EH (cell line): ENCODE measurements around the gene ORM2.

Source experiments
- DNase-seq: peaks from one replicate; pipeline ENCODE4 v3.0.0-alpha.2; 2015; ENCODE audit warnings: low read depth

The ORM2 gene

DNA sequence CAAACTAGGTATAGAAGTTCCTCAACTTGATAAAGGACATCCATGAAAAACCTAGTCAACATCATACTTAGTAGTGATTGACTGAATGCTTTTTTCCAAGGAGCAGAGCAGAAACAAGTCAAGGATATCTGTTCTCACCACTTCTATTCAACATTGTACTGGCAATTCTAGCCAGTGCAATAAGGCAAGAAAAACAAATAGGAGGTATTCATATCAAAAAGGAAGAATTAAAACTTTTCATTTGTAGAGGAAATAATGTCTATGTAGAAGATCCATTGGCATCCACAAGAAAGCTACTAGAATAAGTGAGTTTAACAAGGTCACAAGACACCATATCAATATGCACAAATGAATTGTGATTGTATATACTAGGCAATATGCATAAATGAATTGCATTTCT is 35.0 kb upstream of the ORM2 start:
- DNase-seq: no peak

DNA sequence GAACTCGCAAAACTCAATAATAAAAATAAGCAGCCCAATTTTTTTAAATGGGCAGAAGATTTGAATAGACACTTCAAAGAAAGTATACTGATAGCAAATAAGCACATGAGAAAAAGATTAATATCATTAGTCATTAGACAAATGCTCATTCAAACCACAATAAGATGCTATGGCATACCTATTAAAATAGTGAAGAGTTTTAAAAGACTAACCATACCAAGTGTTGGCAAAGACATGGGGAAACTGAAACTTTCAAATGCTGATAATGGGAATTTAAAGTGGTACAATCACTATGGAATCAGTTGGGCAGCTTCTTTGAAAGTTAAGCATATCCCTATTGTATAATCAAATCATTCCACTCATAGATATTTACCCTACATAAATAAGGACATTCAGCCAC is 33.3 kb upstream of the ORM2 start:
- DNase-seq: no peak

- no peak for DNase-seq
Observed at GRCh38 chr9:114299286-114300152, 30.1 kb upstream of the ORM2 start.

DNA sequence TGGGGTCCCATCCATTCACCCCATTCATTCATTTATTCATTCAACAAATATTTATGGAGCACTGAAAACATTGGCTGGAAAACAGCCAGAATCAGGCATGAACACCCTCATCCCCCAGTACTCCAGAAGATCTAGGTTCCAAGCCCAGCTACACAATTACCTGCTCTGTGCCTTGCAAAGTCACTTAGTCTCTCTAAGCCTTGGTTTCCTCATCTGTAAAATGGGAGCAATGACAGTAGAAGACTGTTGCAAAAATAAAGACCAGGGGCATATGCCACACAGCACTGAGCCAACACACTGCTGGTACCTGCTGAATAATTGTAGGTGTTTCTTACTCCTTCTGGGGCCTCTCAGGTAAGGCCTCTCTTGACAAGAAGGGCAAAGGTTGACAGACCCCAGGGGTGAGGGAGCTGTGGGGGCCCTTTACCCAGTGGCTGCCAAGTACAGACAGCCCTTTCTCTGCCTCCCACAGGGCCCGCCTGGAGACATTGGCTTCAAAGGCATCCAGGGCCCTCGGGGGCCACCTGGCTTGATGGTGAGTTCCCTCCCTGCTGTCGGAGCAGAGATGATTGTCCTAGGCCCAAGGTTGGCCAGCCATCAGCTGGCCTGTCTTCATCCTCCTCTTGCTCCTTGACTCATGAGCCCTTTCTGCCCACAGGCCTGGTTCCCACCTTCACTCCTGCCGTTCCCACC is 29.4 kb upstream of the ORM2 start:
- DNase-seq: no peak

GRCh38 chr9:114300846-114301797 is 28.5 kb upstream of the ORM2 start:
- no peak for DNase-seq

DNA sequence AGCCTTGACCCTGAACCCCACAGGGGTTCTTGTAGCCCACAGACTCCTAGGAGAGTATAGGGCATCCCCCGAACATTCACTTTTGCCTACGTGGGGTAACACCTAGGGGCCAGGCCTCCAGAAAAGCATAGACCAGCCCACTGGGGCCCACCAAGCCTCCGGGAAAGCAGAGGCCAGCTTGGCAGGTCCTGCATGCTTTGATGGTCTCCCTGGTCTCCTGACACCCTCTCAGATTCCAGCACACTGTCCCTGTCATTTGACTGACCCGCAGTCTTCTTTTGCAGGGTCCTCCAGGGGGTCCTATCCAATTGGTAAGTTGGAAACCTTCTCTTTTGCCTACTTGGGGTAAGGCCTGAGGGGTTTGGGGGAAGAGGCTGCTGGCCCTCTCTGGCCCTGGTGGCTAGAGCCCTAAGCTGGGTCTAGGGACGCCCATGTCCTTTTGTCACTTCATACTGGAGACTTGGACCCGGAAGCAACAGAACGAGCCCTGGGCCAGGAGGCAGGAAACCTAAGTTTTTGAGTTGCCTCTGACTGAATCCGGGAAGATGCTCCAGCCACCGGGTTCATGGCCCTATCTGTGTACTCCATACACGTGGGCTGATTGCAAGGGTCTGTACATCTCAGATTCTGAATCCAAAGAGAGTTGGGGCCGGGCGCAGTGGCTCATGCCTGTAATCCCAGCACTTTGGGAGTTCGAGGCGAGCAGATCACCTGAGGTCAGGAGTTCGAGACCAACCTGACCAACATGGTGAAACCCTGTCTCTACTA is 27.7 kb upstream of the ORM2 start:
- no peak for DNase-seq

GRCh38 chr9:114302727-114303126 is 26.9 kb upstream of the ORM2 start:
- DNase-seq: no peak

DNA sequence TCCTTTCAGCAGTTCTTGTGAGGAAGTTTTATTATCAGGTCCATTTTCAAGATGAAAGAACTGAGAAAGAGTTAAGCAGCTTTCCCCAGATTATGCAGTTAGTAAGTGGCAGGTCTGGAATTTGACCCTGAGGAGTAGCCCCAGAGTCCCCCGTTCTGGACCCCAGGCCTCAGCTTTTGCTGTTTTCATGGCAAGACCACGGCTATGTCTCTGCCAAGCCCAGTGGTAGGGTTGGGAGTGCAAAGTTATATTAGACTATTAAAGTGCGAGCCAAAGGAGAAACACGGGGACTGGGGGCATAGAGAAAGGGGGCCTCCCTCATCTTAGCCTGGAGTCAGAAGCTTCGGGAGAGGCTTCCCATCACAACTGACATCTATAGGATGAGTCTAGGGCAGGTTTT is 26.1 kb upstream of the ORM2 start:
- DNase-seq: no peak

- DNase-seq: peak; percentile 28
Observed at GRCh38 chr9:114303977-114304376, 25.7 kb upstream of the ORM2 start.

DNA sequence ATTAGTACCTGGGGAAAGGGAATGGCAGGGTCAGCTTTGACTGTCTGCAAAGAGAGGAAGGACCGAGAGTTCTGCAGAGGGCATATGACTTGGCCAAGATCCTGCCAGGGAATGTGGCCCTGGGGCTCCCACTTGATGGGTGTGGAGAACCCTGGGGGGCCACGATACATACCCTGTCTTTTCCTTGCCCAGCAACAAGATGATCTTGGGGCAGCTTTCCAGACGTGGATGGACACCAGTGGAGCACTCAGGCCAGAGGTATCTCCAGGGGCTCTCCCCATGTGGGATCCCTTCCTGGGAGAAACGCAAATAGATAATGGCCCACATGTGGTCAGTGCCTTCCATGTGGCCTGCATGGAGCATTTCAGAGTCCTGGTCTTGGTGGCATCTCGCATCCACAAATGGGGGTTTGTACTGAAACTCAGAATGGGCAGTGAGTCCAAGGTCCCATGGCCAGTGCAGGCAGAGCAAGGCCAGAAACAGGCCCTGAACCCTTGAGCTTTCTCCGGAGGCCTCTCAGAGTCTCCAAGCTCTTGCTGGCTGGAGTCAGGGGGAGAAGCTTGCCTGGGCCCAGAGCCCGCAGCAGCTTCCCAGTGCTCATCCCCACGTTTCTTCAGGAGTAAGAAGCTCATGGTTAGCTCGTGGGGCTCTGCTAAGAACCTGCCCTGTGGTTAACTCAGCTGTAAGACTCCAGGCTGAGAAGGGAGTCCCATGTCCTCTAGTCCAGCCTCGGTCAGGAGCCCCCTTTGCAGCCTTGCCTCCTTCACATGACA is 25.1 kb upstream of the ORM2 start:
- no peak for DNase-seq

DNA sequence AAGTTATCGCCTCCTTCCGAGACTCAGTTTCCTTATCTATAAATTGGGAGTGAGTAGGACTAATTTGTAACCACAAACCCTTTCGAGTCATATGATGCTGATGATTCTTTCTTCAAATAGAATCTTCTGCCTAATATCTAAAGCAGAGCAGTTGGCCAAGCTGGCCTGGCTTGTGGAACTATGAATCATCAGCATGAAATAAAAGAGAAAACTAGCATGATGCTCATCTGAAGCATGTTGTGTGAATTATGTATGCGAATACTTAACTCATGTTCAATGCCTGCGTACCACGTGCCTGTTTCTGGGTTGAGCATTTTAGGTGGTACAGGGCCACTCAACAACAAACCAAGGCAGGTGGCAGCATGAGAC is 21.8 kb upstream of the ORM2 start:
- peak; percentile 23 for DNase-seq

DNA sequence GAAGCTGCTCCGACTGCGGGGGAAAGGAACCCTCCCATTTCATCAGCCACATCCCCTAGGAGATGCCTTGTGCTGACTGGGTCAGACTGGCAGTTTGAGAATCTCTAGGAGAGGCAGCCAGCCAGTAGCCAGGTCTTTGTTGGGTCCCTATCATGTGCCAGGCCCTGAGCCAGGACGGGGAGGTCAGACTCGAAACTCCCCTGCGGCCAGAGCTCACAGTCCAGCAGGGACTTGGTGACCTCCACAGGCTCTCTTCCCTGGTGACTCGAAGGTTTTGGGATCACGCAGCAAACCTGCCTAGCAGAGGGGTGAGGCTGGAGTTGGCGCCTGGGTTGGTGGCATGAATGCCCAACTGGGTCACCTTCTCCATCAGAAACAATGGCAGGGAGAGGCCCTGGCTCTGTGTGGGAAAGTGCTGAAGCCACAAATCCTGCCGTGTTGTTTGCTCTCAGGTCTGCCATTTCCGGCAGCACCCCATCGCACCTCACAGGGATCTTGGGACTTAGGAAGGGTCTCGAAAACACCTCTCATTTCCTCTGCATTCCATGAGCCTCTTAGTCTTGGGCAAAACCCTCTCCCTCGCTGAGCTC is 21.2 kb upstream of the ORM2 start:
- no peak for DNase-seq

GRCh38 chr9:114309096-114309495 is 20.6 kb upstream of the ORM2 start:
- no peak for DNase-seq

DNA sequence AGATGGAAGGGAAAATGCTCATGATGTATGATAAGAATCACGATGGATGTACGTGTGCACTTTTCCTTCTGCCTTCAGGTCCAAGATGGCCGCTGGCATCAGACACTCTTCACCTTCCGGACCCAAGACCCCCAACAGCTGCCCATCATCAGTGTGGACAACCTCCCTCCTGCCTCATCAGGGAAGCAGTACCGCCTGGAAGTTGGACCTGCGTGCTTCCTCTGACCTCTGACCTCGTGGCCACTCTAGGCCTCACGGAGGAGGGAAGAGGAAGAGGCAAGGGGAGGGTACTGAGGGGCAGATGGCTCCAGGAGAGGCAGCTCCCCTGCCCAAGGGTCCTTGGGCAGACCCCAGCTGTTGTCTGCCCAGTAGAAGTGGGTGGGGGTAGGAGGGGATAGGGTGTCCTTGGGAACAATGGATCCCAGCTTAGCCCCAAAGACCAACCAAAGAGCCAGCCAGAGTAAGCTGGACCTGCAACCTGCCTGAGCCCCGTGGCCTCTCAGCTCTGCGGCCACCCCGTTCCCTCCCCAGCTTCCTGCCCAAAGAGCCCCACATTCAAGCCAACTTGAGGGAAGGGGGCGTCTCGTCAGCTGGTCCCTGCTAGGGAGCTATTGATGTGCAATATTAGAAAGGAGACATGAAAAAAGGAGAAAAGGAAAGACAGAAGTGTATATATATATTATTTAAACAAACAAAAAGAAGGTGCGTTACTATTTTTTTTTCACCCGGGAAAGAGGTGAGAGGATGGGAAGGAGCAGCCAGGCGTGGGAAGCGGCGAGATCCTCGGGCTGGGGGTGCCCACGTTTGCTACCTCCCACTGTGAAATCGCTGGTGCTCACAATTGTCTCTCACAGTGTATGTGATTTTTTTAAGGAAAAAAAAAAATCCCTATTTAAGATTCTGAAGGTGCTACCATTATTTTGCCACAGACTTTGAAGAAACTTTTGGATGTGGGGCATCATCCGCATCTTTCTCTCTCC is 18.9 kb upstream of the ORM2 start:
- no peak for DNase-seq

- no peak for DNase-seq
Observed at GRCh38 chr9:114311571-114312512, 17.8 kb upstream of the ORM2 start.

DNA sequence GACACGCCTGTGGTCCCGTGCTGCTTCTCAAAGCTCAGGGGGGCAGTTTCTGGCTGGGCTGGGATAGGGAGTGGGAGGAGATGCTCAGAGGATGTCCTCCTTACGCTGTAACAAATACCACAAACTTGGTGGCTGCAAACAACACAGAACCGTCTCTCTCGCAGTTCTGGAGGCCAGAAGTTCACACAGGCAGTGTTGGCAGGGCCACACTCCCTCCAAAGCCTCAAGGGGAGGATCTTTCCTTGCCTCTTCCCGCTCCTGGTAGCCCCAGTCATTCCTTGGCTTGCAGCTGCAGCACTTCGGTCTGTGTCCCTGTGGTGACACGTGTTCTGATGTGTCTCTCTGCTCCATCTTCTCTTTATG is 17.2 kb upstream of the ORM2 start:
- DNase-seq: no peak

DNA sequence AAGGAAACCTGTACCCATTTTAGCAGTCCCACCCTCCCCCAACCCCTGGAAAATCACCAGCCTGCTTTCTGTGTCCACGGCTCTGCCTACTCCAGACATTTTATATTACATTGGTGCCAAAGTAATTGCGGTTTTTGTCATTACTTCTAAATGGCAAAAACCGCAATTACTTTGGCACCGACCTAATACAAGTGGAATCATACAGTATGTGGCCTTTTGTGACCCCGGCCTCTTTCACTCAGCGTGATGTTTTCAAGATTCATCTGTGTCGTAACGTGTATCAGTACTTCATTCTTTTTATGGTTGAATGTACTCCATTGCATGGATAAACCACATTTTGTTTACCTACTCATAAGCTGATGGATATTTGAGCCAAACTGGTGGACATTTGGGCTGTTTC is 16.5 kb upstream of the ORM2 start:
- peak; percentile 25 for DNase-seq

DNA sequence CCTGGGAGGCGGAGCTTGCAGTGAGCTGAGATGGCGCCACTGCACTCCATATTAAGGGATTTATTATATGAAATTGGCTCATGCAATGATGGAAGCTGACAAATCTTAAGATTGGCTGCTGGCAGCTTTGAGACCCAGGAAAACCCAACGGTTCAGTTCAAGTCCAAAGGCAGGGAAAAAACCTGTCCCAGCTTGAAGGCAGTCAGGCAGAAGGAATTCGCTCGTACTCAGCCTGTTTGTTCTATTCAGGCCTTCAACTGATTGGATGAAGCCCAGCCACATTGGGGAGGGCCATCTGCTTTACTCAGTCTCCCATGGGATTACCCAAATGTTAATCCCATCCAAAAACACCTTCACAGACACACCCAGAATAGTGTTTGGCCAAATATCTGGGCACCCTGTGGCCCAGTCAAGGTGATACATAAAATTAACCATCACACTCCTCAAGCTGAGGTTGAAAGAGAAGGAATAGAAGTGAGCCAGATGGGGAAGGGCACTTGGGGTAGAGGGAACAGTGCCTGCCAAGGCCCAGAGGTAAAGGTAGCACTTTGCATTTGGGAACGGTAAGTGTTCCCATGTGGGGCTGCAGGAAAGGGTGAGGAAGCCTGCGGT is 15.3 kb upstream of the ORM2 start:
- DNase-seq: no peak
